ENCODE data around the gene KBTBD2. TPM values are rescaled to one million over a fixed set of nuclear protein-coding genes. Genes with fewer than 3 reads are reported as not detected.
"Not testable (repeated sequence)": the region's sequence is repeated elsewhere in the genome, so short reads cannot be mapped to it uniquely, and the experiment has no call there.

Gene KBTBD2
- total RNA-seq, 1 donor from 2014 or later: 25.3 TPM

GRCh38 chr7:32828996-32829752 lies 62.4 kb downstream of the KBTBD2 start:
- H3K9me3 ChIP-seq (replicated peaks); DNase-seq; H3K36me3 ChIP-seq; H3K4me1 ChIP-seq; H3K4me3 ChIP-seq; H3K27ac ChIP-seq (replicated peaks); H3K27me3 ChIP-seq (ENCODE audit: low read depth); intact Hi-C loops (cut with micrococcal nuclease): not testable (repeated sequence)

Other genes with a start within 250 kb of the KBTBD2 start
- 112 TPM for gene FKBP9, start 65.7 kb upstream of the KBTBD2 start, total RNA-seq
- 33.4 TPM for gene NT5C3A, start 171.0 kb upstream of the KBTBD2 start, total RNA-seq
- gene RP9, start 217.6 kb upstream of the KBTBD2 start, total RNA-seq: 20.2 TPM
- 13.7 TPM for gene BBS9, start 237.8 kb upstream of the KBTBD2 start, total RNA-seq